HAP-1 (cell line): ENCODE results near the gene CASTOR2.
A peak's percentile ranks its signal among the peaks of the same experiment; 100 is the strongest.

Experiments
- DNase-seq, 2 experiments: peaks; one replicate each; pipeline ENCODE4 v3.0.0-alpha.2; 2016 to 2020; ENCODE audit warnings: low spot score in 2 of 2
- H3K27me3 ChIP-seq: fragments of 250-450 bp; sonication (Bioruptor Pico); 2 replicates; pipeline ENCODE4 v1.5.1; 2020; ENCODE audit warnings: low read depth, mild to moderate bottlenecking, moderate library complexity
- H3K36me3 ChIP-seq: fragments of 250-450 bp; sonication (Bioruptor Pico); replicated peaks from 2 replicates; pipeline ENCODE4 v1.5.1; 2020; ENCODE audit warnings: mild to moderate bottlenecking
- H3K4me1 ChIP-seq: fragments of 250-450 bp; sonication (Bioruptor Pico); 2 replicates; pipeline ENCODE4 v1.5.1; 2020; ENCODE audit warnings: mild to moderate bottlenecking
- H3K4me3 ChIP-seq: fragments of 250-450 bp; sonication (Bioruptor Pico); 2 replicates; pipeline ENCODE4 v1.5.1; 2020; ENCODE audit warnings: mild to moderate bottlenecking, moderate library complexity
- H3K9me3 ChIP-seq: fragments of 250-450 bp; sonication (Bioruptor Pico); 2 replicates; pipeline ENCODE4 v1.5.1; 2020; ENCODE audit warnings: mild to moderate bottlenecking, moderate library complexity
- in situ Hi-C: fragments of 300-500 bp; cut with MboI; formaldehyde crosslinking; loops from 3 replicates; pipeline ENCODE4 v1.14.3; 2020; ENCODE audit warnings: low sequenced_read_pairs, inconsistent platforms, mixed read lengths

Gene CASTOR2

GRCh38 chr7:75019800-75020199 lies 55.3 kb downstream of the CASTOR2 start:
- in situ Hi-C loops = no loop called here
- no peak for DNase-seq
- Histone ChIP-seq H3K9me3 (no peaks in the 10 kb centered on the region), H3K27me3 (no peaks in the 10 kb centered on the region), H3K36me3 (no peaks in the 10 kb centered on the region), H3K4me1 (no peaks in the 10 kb centered on the region), H3K4me3 (no peak overlapping the region)

DNA sequence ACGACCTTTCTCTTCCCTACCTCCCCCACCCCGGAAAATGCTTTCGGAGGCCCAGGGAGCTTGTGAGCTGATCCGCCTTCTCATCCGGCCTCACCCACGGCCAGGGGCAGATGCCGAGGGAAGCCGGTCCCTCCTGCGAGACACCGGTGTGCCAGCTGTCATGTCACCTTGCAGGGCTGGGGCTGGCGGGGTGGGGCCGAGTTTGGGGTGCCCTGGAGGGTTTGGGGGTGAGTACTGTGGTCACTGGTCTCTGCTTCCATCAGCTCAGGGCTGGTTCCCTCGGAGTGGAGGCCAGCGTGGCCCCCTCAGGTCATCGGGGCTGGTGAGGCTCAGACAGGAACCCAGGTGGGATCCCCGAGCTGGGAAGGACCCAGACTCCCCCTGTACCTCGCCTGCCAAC lies 60.4 kb downstream of the CASTOR2 start:
- H3K9me3 ChIP-seq = no peaks in the 10 kb centered on the region
- H3K36me3 ChIP-seq = no peaks in the 10 kb centered on the region
- DNase-seq = no peak
- in situ Hi-C loops = no loop called here
- no peak overlapping the region for H3K4me3 ChIP-seq
- H3K27me3 ChIP-seq = no peaks in the 10 kb centered on the region
- H3K4me1 ChIP-seq = no peaks in the 10 kb centered on the region

DNA sequence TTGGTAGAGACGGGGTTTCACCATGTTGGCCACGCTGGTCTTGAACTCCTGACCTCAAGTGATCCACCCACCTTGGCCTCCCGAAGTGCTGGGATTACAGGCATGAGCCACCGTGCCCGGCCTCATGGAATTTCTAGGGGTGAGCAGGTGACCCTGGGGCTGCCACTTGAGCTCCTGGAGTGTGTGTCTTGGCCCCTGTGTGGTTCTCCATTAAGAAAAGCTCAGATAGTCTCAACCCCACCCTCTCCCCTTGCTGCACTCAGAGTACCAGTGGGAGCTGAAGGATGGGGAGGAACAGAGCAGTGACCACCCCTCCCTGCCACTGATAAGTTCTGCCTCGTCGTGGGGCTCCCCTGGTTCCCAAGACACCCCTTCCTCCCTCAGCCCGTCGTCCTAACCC lies 63.8 kb downstream of the CASTOR2 start:
- Histone ChIP-seq H3K27me3 (no peaks in the 10 kb centered on the region), H3K36me3 (no peaks in the 10 kb centered on the region), H3K4me1 (no peaks in the 10 kb centered on the region), H3K4me3 (no peak overlapping the region), H3K9me3 (no peaks in the 10 kb centered on the region)
- in situ Hi-C loops = no loop called here
- no peak for DNase-seq

GRCh38 chr7:75033064-75033463 lies 68.6 kb downstream of the CASTOR2 start:
- peak in 1 of 2 experiments; percentile 26 for DNase-seq
- in situ Hi-C loops = no loop called here

DNA sequence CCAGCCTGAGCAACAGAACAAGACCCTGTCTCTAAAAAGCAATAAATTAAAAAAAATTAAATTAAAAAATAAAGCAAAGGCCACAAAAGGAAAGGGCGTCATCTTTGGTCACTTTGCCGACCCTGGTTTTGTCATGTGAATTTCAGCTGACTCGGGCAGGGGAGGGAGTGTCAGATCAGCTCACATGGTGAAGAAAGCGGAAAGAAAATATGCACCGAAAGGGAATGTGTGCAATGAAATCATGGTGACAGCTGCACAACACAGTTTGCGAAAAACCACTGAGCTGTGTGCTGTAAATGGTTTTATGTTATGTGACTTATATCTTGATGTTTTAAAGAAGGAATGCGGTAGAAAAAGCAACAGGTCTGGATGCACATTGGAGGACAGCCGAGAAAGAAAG lies 69.3 kb downstream of the CASTOR2 start:
- Histone ChIP-seq H3K27me3 (no peaks in the 10 kb centered on the region), H3K4me1 (no peaks in the 10 kb centered on the region), H3K36me3 (no peaks in the 10 kb centered on the region), H3K9me3 (no peaks in the 10 kb centered on the region), H3K4me3 (no peak overlapping the region)
- DNase-seq = no peak
- in situ Hi-C loops = no loop called here

More at GRCh38 chr7:75033064-75033463, 68.6 kb downstream of the CASTOR2 start:
- Histone ChIP-seq H3K4me1 (no peaks in the 10 kb centered on the region), H3K27me3 (no peaks in the 10 kb centered on the region), H3K4me3 (no peak overlapping the region), H3K9me3 (no peaks in the 10 kb centered on the region), H3K36me3 (no peaks in the 10 kb centered on the region)

DNA sequence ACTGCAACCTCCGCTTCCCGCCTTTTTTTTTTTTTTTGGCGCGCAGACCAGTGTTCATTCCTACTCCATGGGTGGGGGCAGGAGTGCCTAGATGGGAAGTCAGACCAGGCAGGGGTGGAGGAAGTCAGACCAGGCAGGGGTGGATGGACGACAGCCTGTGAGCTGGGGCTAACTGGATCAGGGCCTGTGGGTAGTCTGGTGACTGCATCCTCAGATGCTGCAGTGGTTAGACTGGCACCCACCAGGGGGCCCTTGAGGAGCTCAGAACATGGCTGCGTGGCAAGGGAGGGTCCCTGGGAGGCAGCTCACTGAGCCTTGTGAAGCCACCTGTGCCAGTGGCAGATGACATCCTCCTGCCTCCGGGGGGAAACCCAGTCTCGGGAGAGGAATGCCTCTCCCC lies 74.0 kb downstream of the CASTOR2 start:
- H3K4me3 ChIP-seq = no peak overlapping the region
- in situ Hi-C loops = no loop called here

GRCh38 chr7:75039166-75039565 lies 74.7 kb downstream of the CASTOR2 start:
- peaks cover 5% of the 10 kb centered on the region; the same call in 1 of the 2 replicates for H3K36me3 ChIP-seq
- in situ Hi-C loops = no loop called here
- DNase-seq = no peak
- no peaks in the 10 kb centered on the region for H3K4me1 ChIP-seq
- H3K4me3 ChIP-seq = no peak overlapping the region
- no peaks in the 10 kb centered on the region for H3K27me3 ChIP-seq
- no peaks in the 10 kb centered on the region for H3K9me3 ChIP-seq

More for the DNA sequence above, 74.0 kb downstream of the CASTOR2 start:
- H3K27me3 ChIP-seq = no peaks in the 10 kb centered on the region
- no peaks in the 10 kb centered on the region; the same call in 1 of the 2 replicates for H3K36me3 ChIP-seq
- no peaks in the 10 kb centered on the region for H3K4me1 ChIP-seq
- H3K9me3 ChIP-seq = no peaks in the 10 kb centered on the region
- DNase-seq = no peak

DNA sequence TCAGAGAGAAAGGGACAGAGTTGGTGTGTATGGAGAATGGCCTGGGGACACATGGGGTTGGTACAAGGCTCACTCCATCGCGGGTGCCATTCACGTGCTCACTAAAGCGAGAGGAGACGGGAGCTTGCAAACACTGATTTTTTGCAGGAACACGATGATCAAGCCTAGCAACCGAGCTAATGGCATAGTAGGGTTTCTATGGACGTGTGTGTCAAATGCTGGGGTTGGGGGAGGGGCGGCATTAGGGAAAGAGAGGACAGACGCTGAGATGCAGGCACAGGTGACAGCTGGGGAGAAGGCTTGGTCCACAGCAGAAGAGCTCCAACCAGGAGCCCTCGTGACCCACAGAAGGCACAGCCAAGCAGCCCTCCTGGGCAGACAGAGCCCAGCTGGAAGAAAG lies 75.2 kb downstream of the CASTOR2 start:
- H3K4me1 ChIP-seq = no peaks in the 10 kb centered on the region
- no peaks in the 10 kb centered on the region for H3K9me3 ChIP-seq
- no peaks in the 10 kb centered on the region for H3K27me3 ChIP-seq
- no peak for DNase-seq
- H3K36me3 ChIP-seq = peaks cover 5% of the 10 kb centered on the region; the same call in 1 of the 2 replicates
- in situ Hi-C loops = no loop called here
- no peak overlapping the region for H3K4me3 ChIP-seq

DNA sequence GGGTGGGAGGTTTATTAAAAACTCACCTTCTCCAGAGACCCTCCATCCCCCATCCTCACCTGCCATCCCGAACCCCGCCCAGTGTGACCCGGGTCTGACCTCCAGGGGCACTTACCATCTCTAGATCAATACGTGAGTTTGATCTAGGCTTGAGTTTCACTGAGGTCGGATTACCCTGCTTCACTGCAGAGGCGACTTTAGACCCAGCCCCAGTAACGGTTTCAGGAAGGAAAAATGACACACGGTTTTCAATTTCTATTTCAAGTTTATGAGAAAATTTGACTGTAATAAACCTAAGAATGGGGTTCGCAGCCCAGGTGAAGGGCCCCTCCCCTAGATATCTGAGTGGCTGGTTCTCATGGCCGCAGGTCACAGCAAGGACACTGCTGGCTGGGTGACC lies 76.0 kb downstream of the CASTOR2 start:
- Histone ChIP-seq H3K9me3 (no peaks in the 10 kb centered on the region), H3K27me3 (no peaks in the 10 kb centered on the region), H3K4me1 (no peaks in the 10 kb centered on the region), H3K36me3 (peaks cover 5% of the 10 kb centered on the region; the same call in 1 of the 2 replicates), H3K4me3 (no peak overlapping the region)
- DNase-seq = no peak
- in situ Hi-C loops = no loop called here

DNA sequence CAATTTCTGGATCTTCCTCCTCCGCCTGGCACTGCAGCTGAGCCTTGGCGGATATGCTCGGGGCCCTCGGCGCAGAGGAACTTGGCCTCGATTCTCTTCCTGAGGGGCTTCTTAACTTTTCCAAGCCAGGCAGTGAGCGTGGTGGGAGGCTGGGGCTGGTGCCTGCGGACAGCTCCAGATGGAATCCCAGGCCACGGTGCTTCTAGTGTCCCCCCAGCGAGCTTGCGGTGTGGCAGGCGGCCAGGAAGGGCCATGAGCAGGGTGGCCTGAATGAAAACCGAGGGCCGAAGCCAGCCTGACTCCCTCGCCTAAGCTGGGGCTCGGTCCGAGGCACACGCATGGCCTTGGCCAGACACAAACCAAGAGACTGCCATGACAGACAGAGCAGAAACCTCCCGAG lies 77.8 kb downstream of the CASTOR2 start:
- Histone ChIP-seq H3K9me3 (no peaks in the 10 kb centered on the region), H3K36me3 (peaks cover 5% of the 10 kb centered on the region; the same call in 1 of the 2 replicates), H3K4me3 (no peak overlapping the region), H3K27me3 (no peaks in the 10 kb centered on the region), H3K4me1 (no peaks in the 10 kb centered on the region)
- no peak for DNase-seq
- in situ Hi-C loops = no loop called here

DNA sequence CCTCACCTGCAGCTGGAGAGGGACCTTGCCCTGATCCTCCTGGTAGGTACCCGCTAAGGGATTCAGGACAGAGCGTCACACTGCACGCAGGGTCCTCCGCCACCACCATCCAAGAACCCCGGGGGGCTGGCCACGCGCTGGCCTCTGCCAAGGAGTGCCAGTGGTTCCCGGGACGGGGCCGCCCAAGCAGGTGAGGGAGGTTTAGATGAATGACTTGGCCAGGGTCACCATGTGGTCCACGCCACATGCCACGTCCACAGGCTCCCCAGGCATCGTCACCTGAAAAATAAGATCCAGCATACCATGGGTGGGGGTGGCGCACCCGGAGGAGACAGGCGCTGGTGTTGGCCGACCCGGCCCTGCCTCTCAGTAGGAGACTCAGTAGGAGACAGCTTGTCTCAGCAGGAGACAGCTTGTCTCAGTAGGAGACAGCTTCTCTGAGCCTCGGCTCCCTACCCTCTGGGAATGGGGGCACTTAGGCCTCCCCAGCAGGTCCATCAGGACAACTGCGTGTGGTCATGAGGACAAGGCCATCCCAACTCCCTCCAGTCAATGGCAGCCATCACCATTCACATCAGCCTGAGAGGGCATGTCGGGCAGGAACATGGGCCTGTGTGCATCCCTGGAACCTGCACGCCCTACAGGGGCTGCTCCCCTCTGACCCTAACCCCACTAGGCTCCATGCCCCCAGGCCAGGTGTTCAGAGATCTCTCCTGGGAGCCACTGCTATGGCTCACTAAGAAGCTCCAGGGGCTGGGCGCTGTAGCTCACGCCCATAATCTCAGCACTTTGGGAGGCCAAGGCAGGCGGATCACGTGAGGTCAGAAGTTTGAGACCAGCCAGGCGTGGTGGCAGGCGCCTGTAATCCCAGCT lies 78.6 kb downstream of the CASTOR2 start:
- H3K27me3 ChIP-seq = no peaks in the 10 kb centered on the region
- DNase-seq = no peak
- in situ Hi-C loops = no loop called here
- no peaks in the 10 kb centered on the region for H3K4me1 ChIP-seq
- no peak overlapping the region for H3K4me3 ChIP-seq
- H3K36me3 ChIP-seq = peaks cover 5% of the 10 kb centered on the region; the same call in 1 of the 2 replicates
- no peaks in the 10 kb centered on the region for H3K9me3 ChIP-seq

DNA sequence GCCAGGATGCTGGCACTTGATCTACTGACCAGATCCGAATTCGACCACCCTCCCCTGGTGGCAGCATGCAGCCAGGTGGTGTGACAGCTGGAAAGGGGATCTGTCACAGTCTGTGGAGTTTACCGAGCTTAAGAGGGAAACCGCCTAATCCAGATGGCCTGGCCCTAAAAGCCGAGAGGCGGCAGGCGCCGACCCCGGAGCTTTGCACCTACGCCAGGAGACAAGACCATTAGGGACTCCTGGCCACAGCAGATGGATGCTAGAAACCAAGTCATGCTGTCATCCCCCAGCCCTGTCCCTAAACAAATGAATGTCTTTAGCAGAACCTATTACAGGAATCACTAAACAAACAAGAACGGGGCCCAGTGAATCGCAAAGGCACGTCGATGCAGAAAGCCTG lies 81.4 kb downstream of the CASTOR2 start:
- in situ Hi-C loops = no loop called here
- Histone ChIP-seq H3K4me1 (no peaks in the 10 kb centered on the region), H3K27me3 (no peaks in the 10 kb centered on the region), H3K9me3 (no peaks in the 10 kb centered on the region), H3K36me3 (peaks cover 5% of the 10 kb centered on the region), H3K4me3 (no peak overlapping the region)
- no peak for DNase-seq

DNA sequence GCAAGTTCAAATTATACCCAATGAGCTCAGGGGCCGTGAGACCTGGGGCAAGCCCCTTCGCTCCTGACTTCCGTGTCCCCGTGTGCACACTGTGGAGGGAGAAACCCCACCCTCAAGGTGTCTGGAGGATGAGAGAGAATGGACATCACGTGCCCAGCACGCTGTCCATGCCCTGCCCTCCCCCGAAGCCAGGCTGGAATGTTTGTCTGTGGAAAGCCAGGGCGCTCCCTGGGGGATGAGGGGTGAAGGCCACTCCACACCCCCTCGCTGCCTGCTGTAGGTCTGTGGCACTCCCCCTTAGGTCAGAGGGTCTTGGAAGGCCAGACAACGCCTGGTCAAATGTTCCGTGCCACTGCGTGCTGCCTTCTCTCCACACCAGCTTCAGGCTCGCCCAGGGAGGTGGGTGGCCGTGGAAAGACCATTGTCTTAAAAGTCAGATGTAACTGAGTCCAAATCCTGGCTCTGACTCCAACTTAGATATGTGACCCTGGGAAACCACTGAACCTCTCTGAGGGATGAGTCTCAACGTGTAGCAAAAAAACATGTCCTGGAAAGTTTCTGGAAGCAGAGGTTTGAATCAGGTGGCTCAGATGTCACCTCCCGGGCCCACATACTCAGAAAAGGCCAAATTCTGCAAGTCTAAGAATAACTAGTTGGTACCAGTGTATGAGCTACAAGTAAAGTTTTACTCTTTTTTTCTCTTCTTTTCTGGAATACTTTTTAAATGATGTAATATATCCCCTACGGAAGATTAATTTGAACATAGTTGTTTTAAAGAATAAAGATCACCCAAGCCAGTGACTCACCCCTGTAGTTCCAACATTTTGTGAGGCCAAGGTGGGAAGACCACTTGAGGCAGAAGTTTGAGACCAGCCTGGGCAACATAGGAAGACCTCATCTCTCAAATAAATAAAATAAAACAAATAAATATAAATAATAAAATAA lies 84.2 kb downstream of the CASTOR2 start:
- Histone ChIP-seq H3K27me3 (no peaks in the 10 kb centered on the region), H3K9me3 (no peaks in the 10 kb centered on the region), H3K36me3 (peaks cover 22% of the 10 kb centered on the region), H3K4me1 (no peaks in the 10 kb centered on the region), H3K4me3 (no peak overlapping the region)
- in situ Hi-C loops = no loop called here
- no peak for DNase-seq

DNA sequence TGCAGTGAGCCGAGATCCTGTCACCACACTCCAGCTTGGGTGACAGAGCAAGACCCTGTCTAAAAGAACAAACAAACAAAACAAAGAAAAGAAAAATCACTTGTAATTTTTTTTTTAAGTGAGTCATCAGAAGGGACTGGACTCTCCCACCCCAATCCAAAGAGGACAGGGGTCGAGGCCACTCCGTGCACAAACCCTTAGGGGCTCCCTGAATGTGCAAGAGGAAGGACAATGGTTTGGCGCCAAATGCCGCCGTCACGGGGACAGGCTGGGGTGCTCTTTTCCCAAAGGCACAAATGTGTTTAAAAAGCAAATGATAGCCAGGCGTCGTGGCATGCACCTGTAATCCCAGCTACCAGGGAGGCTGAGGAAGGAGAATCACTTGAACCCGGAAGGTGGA lies 85.3 kb downstream of the CASTOR2 start:
- no peaks in the 10 kb centered on the region for H3K27me3 ChIP-seq
- H3K36me3 ChIP-seq = peaks cover 30% of the 10 kb centered on the region
- in situ Hi-C loops = loop anchor here (25.0 kb wide), 1 partner anchor 712 kb away; the partner anchor contains the start of gene CCL26
- H3K9me3 ChIP-seq = no peaks in the 10 kb centered on the region
- no peaks in the 10 kb centered on the region for H3K4me1 ChIP-seq
- H3K4me3 ChIP-seq = no peak overlapping the region
- DNase-seq = no peak
